ENCODE results near the gene LHFPL5. TPM values are rescaled to one million over a fixed set of nuclear protein-coding genes. Genes with fewer than 3 reads are reported as not detected.

The LHFPL5 gene
- total and polyA plus RNA-seq, 2 of the 8 experiments (the other 6 are each of a cell fraction or from before 2014, with no cell fraction given), result 0.03 TPM; not detected in 1

DNA sequence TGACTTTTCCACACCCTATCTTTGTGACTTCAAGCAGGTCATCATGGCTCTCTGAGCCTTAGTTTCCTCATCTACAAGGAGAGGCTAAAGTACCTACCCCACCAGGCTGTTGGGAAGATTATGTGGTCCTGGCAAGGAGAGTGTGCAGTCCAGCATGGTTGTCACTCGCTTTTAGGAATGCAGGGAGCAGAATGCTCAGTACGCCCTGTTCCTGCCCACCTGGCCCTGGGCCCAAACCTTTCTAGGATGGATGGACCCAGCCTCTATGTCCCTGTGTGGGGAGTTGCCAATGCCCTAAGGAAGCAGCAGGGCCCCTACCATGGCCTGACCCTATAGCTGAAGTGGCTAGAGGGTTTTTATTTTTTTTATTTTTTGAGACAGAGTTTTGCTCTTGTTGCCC, 26.7 kb upstream of the LHFPL5 start (continued):
- TF ChIP-seq, protein P1, sequence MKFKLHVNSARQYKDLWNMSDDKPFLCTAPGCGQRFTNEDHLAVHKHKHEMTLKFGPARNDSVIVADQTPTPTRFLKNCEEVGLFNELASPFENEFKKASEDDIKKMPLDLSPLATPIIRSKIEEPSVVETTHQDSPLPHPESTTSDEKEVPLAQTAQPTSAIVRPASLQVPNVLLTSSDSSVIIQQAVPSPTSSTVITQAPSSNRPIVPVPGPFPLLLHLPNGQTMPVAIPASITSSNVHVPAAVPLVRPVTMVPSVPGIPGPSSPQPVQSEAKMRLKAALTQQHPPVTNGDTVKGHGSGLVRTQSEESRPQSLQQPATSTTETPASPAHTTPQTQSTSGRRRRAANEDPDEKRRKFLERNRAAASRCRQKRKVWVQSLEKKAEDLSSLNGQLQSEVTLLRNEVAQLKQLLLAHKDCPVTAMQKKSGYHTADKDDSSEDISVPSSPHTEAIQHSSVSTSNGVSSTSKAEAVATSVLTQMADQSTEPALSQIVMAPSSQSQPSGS (IDR thresholded peaks at IDR 0.05; ENCODE audit: low read length), result no peak
- no peak for TF ChIP-seq PHF8 (conservative IDR thresholded peaks at IDR 0.05; ENCODE audit: low read depth, low read length)
- TF ChIP-seq SRF (IDR thresholded peaks at IDR 0.05; ENCODE audit: low read depth, low read length), result no peak

All from H1 (cell line).